Endometrial microvascular endothelial cells (primary cell): ENCODE data around the gene BLVRB. TPM values are rescaled to one million over a fixed set of nuclear protein-coding genes. Genes with fewer than 3 reads are reported as not detected.
"Not testable (repeated sequence)": the region's sequence is repeated elsewhere in the genome, so short reads cannot be mapped to it uniquely, and the experiment has no call there.

ENCODE experiments used
- in situ Hi-C: cut with HindIII; loops from 2 replicates; pipeline ENCODE4 v1.10.0; 2017; ENCODE audit warnings: low sequenced_read_pairs, low pct_unique_long_range_greater_than_20kb; ENCODE audit errors: inconsistent ontology term
- total RNA-seq: library from RNA; depleted of rRNA; stranded (reverse); fragments of >200 nt; gene quantifications from one replicate; pipeline ENCODE4 v1.2.3, GENCODE V29; 2015; ENCODE audit errors: inconsistent ontology term

BLVRB gene
- total RNA-seq, 1 donor from 2014 or later: 66.3 TPM

DNA sequence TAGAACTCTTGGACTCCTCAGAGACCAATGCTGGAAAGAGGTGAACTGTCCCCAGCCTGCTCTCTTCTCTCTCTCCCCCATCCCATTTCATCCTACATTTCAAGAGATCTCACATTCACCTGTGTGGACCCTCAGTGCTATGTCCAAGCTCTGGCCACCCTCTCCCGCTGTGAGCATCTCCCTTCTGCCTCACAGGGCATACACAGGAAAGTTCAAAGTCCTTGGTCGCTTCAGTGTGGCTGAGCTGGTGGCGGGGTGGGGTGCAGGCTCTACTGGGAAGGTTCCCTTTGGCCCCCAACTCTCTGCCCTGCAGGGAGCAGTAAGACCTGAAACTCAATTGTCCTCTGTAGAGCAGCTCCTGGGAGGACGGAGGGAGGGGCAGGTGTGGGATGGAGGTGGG, 28.2 kb upstream of the BLVRB start:
- in situ Hi-C loops: no loop called here

DNA sequence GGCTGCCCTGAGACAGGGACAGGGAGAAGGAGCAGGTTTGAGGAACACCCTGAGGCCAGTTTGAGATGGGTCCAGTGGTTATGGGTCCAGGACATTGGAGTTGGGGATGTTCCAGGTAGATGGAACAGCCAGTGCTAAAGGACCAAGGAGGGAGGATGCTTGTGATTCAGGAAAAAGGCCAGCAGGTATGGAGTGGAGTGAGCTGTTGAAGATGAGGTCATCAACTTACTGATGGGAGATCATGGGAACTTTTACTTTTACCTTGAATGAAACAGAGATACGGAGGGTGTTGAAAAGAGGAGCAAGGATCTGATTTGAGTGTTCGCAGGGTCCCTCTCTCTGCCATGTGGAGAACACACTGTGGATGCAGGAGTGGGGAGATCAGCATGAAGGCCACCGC, 26.7 kb upstream of the BLVRB start:
- in situ Hi-C loops: no loop called here

DNA sequence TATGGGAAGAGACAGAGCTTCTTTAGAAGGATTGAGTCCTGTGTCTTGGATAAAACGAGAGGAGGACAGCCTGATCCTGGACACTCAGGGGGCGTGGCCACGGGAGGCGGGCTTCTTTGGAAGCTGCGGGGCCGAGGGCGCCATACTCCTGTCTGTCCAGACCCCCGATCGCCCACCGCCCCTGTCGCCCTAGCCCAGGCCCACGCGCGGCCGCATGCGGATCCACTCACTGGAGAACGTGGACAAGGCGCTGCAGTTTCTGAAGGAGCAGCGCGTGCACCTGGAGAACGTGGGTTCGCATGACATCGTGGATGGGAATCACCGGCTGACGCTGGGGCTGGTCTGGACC, 24.3 kb upstream of the BLVRB start:
- in situ Hi-C loops: no loop called here

DNA sequence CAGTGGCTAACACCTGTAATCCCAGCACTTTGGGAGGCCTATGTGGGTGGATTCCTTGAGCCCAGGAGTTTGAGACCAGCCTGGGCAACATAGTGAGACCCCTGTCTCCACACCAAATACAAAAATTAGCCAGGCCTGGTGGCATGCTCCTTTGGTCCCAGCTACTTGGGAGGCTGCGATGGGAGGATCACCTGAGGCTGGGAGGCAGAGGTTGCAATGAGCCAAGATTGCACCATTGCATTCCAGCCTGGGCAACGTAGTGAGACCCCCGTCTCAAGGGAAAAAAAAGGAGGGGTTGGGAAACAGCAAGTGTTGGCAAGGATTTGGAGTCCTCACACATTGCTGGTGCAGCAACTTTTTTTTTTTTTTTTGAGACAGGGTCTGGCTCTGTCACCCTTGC, 20.5 kb upstream of the BLVRB start:
- in situ Hi-C loops: no loop called here

DNA sequence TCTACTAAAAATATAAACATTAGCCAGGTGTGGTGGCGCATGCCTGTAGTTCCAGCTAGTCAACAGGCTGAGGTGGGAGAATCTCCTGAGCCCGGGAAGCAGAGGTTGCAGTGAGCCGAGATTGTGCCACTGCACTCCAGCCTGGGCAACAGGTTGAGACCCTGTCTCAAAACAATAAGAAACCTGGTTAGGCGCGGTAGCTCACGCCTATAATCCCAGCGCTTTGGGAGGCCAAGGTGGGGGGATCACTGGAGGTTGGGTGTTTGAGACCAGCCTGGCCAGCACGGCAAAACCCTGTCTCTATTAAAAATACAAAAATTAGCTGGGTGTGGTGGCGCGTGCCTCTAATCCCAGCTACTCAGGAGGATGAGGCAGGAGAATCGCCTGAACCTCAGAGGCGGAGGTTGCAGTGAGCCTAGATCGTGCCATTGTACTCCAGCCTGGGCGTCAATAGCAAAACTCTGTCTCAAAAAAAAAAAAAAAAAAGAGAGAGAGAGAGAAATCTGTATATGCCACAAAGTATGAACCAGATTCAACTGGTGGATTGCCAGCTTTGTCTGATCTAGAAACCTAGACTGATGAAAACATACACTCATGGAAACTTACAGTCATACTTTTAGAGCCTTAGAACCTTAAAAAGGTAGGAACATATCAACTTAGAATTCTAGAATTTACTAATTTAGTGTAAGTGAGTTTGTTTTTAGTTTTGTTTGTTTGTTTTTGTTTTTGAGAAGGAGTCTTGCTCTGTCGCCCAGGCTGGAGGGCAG, 10.5 kb upstream of the BLVRB start:
- in situ Hi-C loops: not testable (repeated sequence)

DNA sequence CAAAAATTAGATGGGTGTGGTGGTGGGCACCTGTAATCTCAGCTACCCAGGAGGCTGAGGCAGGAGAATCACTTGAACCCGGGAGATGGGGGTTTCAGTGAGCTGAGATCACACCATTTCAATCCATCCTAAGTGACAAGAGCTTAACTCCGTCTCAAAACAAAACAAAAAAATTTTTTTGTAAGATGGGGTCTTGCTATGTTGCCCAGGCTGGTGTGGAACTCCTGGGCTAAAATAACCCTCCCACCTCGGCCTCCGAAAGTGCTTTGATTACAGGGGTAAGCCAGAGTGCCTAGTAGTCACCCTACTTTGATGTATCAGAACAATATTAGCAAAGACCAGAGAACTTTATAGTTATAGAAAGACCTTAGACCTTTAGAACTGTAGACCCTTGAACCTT, 9.2 kb upstream of the BLVRB start:
- in situ Hi-C loops: no loop called here

DNA sequence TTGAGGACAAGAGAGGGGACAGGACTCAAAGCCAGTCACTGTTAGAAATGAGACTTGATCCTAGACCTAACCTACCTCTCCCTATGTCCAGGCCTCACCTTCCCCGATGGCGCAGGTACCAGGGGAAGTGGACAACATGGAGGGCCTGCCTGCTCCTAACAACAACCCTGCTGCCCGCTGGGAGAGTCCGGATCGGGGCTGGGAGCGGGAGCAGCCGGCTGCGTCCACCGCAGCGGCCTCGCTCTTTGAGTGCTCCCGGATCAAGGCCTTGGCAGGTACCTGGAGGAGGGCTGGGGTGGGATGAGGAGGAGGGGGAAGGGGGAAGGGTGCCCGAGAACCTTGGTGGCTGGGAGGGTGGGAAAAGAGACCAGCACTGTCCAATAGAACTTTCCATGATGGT, 7.0 kb upstream of the BLVRB start:
- in situ Hi-C loops: no loop called here

DNA sequence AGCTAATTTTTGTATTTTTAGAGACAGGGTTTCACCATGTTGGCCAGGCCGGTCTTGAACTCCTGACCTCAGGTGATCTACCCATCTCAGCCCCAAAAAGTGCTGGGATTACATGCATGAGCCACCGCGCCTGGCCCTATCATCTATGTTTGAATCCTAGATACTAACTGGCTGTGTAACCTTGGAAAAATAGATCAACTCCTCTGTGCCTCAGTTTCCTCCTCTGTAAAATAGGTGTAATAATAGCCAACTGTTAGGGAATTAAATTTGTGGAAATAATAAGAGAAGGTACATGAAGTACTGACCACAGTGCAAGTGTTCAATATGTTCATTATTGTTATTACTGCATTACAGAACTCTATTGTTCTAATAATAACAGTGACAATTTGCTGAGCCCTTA, 5.6 kb upstream of the BLVRB start:
- in situ Hi-C loops: no loop called here

DNA sequence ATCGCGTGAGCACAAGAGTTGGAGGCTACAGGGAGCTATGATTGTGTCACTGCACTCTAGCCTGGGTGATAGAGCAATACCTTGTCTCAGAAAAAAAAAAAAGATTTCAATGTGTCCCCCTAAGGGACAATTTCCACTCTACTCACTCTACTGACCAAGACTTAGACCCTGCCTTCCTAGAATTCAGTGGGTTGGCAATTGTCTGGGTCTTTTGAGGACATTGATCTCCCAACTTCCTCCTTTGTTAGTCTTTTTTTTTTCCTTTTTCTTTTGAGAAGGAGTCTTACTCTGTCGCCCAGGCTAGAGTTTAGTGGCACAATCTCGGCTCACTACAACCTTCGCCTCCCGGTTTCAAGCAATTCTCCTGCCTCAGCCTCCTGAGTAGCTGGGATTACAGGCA, 3.5 kb upstream of the BLVRB start:
- in situ Hi-C loops: no loop called here

DNA sequence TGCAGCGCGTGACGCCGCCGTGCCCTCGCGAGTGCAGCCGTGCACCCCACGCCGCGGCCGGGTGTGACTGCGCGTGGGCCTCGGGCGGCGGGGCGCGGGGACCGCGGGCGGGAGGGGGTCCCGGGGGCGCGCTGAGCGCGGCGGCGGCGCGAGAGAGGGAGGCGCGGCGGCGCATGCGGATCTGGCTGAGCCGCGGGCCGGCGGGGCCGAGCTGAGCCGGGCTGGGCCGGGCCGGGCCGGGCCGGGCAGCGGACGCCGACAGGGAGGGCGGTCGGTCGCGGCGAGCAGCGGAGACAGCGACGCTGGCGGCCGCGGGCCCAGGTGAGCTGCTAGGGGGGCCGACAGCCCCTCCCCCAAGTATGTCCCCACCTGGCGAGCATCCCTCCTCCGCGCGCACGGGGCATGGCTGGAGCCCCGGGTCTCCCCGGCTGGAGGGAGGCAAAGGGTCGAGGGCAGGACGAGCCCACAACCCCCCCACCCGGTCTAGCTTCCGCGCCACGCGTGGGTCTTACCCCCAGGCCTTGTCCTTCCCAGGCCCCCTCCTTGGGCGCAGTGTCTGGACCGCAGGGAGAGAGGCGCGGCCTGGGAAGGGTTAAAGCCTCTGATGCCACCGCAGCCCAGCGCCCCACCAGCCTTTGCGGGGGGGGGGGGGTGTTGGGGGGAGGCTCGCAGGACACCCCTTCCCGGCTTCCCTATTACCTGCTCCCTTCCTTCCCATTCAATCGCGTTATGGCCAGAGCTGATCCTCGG, 1.6 kb upstream of the BLVRB start, which contains the start of gene SPTBN4:
Gene SPTBN4, plus strand, starts transcription at position 17 of the 750 bp plus-strand sequence. CDS start 5,621 bp downstream, outside the sequence.
- in situ Hi-C loops: no loop called here

DNA sequence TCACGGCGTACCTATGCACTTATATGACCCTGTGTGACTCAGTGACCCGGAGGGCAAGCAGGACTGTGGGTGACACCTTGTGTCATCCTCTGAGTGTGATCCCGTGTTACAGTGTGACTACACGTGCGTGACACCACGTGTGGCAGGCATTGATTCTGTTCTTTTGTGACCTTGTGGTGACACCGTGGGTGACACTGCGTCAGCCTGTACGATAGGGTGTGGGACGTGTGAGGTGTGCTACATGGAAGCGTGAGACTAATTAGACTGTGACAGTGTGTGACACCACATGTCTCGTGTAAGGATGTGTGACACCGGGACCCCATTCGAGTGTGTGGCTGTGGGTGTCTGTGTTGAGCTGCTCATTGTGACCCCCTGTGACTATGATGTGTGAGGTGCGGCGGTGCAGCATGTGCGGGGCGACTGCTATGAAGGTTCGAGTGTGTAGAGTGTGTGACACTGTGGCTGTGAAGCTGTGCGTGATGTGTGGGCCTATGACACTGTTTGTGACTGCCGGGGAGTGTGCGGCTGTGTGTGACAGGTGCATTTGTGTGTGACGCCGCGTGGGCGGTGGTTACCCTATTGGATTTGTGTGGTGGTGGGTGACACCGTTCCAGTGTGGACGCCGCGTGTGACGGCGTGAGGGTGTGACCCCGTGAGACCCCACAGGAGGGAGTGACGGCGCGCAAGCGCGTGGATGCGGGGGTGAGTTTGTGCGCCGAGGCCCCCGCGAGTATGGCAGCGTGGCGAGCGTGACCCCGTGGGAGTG, 857 bp upstream of the BLVRB start:
- in situ Hi-C loops: no loop called here

DNA sequence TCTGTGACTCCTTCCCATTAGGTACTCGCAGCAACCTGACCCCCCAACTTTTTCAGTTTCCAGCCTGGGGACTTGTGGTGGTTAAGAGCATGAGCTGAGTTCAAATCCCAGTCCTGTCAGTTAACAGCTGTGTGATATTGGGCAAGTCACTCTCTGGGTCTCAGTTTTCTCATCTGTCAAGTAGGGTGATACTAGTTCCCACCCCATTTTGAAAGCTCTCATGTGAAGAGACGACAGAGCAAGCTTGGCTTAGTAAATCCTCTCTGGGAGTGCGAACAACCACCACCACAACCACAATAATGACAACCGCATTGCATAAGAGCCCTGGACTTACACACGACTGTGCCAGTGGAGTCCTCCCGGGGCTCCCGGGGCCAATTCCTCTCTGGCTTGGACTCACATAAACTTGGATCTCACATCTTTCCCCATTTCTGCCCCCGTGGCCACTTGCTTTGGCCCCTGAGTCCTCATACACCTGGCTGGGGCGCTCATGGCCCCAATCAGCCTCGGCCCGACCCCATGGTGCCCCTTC, 454 bp downstream of the BLVRB start:
- in situ Hi-C loops: no loop called here

DNA sequence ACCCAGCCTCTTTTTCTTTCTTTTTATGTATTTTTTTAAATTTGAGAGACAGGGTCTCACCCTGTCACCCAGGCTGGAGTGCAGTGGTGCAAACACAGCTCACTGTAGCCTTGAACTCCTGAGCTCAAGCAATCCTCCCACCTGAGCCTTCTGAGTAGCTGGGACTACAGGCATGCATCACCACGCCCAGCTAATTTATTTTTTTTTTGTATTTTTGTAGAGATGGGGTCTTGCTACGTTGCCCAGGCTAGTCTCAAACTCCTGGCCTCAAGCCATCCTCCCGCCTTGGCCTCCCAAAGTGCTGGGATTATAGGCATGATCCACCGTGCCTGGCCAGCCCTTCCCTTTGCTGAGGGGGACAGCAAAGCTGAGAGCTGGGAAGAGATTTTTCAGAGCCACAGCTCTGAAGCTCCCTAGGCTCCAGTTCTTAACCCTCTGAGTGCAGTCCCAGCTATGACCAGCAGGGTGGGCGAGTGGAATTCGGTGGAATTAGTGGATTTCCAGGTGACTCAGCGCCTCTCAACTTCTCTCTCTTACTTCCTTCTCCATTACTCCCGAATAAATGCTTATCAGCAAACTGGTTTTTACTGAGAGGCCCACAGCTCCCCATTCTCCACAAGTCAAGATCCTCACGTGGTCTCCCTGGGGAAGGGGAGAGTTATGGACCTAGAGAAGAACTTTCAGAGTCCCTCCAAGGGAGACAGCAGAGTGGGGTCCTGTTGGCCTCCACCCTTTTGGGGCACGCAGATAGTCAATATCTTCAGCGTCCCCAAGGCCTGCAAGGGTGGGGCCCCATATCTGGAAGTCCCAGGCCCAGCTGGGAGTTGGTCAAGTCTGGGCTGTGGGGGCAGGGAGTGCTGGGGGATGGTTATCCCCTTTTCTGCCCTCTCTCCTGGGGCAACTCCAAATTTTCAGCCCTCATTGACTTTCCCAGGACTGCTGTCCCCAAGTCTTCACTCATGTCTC, 1.2 kb downstream of the BLVRB start:
- in situ Hi-C loops: no loop called here

DNA sequence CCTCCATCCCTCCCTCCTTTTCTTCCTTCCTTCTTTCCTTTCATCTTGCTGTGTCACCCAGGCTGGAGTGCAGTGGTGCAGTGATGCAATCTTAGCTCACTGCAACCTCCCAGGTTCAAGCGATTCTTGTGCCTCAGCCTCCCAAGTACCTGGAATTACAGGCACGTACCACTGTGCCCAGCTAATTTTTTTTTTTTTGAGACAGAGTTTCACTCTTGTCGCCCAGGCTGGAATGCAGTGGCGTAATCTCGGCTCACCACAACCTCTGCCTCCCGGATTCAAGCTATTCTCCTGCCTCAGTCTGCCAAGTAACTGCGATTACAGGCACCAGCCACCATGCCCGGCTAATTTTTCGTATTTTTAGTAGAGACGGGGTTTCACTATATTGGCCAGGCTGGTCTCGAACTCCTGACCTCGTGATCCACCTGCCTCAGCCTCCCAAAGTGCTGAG, 1.9 kb downstream of the BLVRB start:
- in situ Hi-C loops: not testable (repeated sequence)

DNA sequence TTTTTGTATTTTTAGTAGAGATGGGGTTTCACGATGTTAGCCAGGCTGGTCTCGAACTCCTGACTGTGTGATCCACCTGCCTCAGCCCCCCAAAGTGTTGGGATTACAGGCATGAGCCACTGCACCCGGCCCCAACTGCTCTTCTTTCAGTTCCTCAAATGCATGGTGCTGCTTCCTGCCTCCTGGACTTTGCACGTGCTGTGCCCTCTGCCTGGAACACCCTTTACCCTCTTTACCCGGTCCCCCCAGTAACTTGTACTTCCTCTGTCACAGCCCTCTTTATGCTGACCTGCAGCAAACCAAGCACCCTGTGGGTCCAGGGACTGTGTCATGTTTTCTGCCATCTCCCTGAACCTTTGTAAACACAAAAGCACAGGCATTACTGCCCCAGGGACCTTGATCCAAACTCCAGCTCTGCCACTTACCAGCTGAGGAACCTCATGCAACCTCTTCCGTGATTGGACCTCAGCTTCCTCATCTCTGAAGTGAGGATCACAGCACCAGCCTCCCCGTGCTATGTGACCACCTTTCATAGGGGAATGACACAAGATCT, 3.8 kb downstream of the BLVRB start:
- in situ Hi-C loops: no loop called here

DNA sequence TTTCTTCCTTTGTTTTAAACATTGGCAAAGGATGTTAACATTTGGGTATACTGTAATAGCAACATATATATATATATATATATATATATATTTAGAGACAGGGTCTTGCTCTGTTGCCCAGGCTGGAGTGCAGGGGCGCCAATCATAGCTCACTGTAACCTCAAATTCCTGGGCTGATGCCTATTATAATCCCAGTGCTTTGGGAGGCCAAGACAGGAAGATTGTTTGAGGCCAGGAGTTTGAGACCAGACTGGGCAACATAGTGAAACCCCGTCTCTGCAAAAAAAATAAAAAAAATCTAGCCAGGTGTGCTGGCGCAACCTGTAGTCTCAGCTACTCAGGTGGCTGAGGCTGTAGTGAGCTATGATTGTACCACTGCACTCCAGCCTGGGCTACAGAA, 5.4 kb downstream of the BLVRB start:
- in situ Hi-C loops: no loop called here

DNA sequence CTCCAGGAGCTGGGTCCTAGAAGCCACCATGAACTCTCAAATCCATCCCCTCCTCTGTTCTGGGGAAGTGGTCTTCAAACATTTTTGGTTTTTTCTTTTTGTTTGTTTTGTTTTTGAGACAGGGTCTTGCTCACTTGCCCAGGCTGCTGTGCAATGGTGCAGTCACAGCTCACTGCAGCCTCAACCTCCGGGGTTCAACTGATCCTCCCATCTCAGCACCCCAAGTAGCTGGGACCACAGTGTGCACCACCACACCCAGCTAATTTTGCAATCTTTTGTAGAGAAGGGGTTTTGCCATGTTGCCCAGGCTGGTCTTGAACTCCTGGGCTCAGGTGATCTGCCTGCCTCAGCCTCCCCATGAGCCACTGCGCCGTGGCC, 7.0 kb downstream of the BLVRB start:
- in situ Hi-C loops: no loop called here

DNA sequence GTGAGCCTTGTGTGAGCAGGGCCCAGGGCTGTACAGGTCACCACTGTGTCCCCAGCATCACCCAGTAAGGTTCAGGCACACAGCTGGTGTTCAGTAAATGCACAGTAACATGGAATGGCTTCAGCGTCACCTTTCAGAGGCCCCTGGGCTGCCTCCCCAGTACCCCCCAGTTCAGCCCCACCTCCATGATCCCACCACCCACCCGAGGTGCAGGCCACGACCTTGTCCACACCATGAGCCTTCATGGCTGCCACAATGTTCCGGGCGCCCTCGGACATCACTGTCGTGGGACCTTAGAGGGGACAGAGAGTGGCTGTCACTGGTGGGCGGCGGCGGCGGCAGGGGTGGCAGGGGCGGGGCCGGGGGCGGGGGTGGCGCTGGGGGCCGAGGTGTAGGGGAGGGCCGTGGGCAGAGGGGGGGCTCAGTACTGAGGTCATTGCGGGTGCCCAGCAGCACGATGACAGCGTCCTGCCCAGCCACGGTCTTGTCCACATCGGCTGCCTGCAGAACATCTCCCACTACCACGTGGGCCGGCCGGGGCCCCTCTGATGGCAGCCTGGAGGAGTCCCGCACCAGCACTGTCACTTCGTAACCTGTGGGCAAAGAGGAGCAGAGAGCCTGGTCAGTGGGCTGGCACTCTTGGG, 7.5 kb downstream of the BLVRB start:
- in situ Hi-C loops: no loop called here
